ENCODE measurements around the gene RARA.
A peak's percentile ranks its signal among the peaks of the same experiment; 100 is the strongest.

The RARA gene

DNA sequence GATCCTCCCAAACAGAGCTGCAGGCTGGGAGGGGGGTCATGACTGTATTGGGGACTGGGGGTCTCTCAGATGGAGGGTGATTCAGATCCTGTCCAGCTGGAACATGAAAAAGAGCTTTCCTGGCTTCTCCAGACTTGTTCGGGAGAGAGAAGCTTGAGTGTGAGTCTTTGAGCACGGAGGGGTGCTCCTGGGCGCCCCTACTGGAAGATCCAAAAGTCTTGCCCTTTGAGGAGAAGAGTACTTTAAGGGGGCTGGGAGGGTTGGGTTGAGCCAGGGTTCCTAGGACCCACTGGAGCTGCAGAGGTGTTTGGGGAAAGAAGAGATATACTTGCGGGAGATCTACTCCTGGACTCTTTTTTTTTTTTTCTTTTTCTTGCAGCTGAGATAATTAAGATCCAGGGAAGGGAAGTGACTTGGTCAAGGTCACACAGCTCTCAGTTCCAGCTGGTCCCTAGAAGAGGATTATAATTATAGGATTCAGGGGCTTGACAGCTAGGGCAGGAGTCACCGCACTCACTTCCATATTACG lies 8.4 kb downstream of the RARA start:
- peak; percentile 53 for DNase-seq

DNA sequence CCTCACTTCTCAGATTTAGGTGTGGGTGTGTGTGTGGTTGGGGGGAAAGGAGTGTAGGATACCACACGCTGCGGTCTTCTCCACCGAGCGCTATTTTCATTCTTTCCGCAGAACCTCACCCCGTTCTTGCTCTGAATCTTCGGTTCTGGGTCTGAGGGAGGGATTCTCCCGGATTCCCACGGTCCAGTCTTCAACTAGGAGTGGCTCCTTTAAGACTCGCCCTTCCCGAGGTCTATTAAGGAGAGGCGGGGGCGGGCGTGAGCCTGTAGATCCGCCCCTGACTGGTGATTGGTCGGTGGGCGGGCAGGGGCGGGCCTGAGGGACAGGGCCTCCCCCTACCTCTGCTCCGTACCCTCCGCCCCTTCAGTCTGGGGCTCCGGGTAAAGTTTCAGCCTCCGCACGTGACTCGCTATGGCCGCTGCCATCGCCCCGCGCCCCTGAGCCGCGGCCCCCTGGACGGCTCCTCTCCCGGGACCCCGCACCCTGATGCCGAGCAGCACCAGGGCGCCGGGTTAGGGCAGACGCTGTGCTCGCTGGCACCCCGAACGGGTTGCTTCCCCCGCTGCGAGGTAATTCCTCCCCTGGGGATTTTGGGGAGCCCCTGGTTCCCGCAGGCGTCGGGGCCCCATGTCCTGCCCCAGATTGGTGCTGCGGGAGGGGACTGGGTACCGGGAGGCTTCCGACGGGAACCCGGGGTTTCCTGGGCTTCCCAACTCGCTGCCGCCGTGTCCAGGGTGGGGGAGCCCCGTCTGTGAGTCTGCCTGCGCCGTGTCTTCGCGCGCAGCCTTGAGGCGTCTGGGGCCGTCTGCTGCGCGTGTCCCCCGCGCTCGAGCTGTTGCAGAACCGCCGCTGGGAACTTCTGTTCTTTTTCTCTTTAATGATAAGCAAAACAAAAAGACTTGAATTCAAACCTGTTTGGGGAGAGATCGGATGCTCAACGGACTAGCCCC lies 9.2 kb downstream of the RARA start:
- DNase-seq, result peak; percentile 89

DNA sequence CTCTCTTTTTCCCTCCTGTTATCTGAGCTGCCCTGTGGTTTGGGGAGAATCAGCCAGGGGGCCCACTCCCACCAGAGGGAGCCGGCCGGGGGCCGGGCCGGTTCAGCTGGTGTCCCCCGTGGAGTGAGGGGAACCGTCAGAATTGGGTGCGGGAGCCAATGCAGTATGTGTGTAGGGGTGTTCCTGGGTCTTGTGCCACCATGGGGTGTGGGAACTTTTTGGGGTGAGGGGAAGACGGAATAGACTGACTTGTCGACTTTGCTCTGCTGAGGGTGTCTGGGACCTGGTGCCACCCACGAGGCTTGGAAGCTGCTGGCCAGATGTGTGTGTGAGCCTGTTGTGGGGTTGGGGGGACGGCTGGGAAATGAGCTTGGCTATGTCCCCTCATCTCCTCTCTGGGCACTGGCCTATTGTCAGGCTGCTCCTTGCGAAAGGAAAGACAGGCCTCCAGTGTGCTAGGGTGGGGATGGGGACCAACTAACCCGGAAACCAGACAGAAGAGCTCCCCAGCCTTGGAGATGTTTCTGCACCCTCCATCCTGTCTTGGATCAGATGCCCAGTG lies 9.9 kb downstream of the RARA start:
- DNase-seq, result no peak

DNA sequence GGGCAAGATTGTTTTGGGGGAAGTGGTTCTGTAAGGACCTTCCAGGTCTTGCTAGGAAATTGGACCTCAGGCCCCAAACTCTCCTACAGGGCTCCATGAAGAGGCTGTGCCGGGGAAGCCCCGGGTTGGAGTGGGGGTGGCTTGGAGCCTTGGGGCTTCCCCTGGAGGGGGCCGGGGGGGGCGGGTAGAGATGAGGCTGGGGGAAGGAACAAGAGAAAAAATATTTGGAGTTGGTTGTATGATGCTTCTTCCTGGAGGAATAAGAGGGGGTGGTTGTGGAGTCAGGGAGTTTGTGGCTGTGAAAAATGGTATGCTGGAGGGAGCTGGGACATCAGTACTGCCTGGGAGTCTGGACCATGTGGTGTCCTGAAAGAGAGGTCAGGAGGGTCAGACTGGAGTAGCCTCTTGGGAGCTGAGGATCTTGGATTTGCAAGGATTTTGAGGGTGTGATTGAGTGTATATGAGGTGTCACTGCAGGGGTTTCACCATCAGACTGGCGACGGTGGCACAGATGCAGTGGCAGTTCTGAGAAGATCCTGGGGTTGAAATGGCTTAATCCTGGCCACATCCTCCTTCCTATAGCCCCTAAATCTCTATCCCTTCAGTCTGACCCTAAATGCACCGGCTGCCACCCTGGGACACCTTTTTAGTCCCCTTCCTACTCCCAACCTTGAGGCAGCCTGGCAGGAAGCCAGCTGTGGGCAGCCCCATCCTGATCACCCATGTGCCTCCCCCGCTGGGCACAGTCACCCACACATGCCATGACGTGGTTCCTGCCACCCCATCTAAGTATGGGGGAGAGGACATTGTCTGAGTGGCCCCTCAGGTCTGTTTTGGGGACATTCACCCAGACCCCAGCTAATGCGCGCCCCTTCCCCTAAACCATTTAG lies 10.9 kb downstream of the RARA start:
- no peak for DNase-seq

DNA sequence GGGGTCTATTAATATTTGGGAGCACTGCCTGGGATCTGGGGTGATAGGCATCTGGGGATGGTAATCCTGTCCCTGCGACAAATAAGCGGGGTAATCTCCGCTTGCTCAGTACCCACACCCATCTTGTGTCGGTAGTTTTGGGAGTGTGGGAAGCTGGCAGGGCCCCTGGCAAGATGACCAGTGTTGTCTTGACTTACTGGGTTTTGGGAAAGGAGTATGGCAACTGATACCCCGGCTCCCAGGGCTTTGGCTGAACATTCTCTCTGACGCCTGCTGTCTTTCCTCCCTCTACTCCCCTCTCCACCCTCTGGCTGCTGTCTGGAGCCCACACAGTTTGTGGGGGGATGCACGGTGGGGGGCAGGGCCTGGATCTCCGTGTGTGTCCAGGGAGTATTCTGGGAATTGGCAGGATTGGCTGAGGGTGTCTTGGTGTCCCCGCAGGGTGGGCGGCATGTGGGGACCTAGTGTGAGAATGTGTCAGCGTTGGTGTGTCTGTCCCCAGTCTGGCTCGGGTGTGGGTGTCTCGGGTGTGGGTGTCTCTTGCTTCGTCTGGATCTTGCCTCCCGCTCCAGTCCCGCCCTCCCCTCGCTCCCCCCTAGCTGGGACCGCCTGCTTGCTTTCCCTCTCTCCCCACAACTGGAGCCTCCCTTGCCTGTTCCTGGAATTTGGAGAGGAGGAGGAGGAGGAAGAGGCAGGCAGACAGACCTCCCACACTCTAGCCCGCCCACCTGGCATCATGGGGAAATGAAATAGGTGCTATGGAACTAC lies 12.0 kb downstream of the RARA start:
- DNase-seq, result no peak

DNA sequence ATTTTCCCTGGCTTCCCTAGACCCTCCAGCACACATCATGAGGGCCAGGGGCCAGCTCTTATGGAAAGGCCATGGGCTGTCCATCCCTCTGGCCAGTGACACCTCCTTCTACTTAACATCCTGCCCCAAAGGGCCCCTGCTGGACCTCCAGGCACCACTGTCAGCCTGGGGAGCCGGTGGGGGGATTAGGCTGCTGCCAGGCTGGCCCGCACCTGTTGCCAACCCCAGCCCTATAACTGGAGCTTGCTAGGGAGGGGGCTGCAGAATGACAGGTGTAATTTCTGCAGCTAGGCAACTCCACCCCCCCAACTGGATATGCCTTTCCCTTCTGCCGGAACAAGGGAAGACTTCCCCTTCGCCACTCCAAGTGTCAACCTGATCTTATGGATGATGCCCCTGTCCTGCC lies 12.5 kb downstream of the RARA start:
- no peak for DNase-seq

DNA sequence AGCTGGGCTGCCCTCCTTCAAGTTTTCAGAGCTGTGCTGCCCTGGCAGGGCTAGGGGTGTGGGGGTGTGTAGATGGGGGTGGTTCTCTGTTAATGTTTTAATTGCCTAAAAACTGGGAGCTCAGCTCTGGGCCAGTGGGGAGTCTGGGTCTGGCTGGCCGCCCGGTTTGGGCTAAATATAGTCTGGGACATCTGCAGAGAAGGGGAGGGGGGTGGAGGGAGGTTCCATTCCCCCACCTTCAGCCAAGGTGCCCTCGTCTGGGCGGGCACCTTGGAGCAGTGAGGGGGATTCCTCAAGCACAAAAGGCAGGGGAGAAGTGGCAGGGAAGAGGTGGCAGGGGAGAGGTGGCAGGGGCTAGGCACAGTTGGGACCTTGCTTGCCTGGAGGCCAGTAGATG lies 13.0 kb downstream of the RARA start:
- DNase-seq, result peak; percentile 49

DNA sequence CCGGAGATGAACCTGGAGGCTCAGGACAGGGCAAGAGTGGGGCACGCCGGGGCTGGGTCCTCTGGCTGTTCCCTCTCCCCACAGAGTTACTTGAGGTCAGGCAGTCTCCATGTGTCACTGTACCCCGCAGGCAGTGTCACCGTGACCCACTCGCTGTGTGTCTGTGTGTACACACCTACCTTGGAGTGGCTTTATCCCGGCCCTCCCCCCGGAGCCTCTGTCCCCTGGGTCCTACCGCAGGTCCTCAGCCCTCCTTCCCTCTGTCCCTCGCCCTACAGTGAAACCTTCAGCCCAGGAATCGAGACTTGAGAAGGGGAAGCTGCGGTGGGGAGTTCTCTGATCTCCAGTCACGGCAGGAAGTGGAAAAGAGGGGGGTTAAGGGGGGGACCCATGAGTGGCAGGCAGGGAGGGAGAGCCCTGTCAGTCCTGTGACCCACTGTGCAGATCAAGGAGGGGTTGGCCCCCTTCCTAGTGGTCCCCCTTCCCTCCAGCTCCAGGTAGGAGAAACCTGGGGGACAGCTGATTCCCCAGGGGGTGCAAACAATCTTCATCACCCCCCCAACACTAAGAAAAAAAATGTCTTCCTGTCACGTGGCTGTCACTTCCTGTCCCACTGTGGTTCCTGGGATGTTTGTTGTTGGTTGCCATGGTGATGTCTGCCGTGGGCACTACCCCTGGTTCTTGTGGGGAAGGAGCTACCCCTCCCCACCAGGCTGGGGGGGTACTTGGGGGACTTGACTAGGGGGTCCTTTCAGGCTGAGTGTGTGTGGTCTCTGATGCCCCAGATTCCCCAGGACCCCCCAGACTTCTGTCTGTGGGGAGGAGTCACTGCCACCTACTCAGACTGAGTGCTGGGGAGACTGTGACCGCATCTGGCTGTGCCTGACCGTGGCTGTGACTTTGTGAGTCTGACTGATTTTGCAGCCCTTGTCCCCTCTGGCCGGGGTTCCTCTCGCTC lies 13.7 kb downstream of the RARA start:
- no peak for DNase-seq

DNA sequence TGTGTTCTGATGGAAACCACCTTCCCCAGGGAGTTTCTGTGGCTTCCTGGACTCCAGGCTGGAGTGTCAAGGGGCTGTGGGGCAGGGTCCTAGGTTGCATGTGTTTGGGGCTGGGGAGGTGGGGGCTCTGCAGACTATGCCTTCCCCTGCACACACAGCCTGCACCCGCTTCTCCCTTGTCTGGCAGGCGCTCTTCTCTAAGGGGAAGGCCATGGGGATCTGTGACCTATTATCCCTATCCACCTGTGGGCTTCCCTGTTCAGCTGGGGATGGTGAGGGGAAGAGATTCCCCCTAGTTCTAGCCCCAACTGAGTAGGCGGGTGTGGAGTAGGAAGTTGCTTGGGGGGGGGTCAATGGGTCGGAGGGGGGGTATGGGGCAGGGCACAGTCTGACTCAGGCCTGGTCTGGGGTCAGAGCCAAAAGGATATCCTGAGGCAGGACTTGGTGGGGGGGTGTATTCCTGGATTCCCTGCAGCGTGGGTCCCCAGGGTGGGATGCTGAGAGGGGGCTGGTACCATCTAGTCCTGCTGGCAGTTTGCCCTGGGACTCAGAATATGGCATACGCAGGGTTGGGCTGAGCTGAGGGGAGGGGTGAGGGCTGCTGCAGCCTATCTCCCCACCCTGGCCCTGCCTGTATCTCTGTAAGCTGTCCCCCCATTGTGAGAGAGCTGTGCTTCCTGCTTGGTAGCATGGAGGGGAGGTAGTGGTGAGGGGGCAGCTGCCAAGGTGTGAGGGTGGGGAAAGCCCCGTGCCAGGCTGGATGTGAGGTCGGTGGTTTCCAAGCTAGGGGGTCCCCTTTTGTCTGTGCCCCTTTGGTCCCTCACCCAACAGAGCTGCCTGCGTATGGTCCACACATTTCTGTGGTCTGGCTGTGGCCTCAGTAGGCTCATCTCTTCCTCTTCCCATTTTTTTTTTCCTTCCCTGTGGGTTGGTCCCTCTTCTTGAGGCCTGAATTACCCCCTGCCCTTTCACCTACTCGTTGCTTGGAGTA lies 14.7 kb downstream of the RARA start:
- no peak for DNase-seq

DNA sequence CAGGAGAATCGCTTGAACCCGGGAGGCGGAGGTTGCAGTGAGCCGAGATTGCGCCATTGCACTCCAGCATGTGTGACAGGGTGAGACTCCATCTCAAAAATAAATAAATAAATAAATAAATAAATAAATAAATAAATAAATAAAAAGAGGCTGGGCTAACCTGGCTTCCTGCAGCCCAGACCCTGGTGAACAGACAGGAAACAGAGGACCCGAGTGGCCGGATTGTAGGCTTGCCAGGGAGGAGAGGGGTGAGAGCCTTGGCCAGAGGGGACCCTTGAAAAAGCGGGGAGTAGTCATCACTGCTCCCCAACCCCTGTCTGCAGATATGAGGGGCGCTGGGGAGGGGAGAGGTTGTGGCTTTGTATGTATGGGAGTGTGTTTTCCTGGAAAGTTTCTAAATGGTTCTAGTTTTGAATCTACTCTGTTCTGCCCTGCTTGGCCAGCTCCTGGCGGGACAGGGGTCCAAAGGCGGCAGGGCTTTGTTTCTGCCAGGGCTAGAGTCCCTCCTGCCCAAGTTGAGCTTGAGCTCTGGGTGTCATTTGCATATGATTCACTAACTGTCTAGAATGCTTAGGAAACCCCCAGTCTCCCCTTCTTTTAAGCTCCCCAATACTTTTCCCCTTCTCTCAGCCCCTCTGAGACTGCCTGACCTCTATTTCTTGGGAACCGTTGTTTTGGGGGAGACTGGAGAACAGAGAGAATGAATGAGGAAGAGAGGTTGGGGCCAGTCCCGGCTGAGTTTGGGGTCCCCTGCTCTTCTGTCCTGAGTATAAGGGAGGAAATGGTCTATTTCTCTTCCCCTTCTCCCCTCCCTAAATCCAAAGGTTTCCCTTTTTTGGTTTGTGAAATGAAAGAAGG lies 16.4 kb downstream of the RARA start:
- no peak for DNase-seq

DNA sequence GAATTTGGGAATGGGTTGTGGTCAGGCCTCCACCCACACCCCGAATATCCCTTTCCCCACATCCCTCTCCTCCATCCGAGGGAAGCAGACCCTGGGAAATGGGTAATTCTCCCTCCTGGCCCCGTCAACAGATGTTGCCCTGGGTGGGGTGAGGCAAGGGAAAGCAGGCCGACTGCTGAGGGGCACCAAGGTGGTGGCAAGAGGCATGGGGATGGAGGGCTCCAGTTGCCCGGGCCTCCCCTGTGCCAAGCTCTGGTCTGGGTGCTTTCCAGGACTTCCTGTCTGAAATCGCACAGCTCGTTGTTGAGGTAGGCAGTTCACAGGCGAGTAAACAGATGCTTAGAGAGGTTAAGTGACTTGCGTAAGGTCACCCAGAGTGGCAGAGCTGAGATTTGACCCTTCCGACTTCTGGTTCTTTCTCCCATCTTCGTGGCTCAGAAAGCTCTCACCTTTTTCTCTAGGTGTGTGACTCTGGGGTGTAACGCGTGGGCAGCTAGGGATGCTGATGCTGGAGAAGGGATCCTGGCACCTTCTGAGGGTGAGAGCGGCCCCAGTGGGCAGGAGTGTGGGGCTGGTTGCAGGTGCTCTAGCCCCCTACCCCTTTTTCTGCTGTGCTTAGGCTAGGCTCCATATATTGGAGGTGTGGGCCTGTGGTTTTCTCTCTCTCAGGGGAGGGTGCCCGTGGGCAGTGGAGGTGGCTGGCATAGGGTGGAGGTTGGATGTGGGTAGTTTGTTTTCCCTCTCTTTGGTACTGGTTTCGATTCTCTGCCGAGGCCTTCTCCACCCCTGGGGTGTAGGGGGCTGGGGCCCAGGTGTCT lies 17.2 kb downstream of the RARA start:
- DNase-seq, result no peak

DNA sequence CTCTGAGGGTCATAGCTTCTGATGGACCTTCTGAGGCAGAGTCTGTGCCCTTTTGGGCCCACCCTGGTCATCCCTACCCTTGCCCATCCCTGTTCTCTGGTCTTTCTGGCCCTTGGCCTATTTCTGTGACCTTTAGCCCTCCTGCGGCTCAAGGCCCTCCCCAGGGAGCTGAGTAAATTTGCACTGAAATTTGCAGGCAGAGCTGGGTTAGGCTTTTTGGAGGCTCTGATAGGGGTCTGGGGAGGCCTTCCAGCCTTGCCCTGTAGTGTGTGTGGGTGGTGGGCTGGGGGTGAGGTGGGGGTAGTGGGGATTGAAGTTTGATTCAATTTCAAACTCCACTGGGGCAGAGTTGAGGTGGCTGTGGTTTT lies 17.8 kb downstream of the RARA start:
- DNase-seq, result no peak

DNA sequence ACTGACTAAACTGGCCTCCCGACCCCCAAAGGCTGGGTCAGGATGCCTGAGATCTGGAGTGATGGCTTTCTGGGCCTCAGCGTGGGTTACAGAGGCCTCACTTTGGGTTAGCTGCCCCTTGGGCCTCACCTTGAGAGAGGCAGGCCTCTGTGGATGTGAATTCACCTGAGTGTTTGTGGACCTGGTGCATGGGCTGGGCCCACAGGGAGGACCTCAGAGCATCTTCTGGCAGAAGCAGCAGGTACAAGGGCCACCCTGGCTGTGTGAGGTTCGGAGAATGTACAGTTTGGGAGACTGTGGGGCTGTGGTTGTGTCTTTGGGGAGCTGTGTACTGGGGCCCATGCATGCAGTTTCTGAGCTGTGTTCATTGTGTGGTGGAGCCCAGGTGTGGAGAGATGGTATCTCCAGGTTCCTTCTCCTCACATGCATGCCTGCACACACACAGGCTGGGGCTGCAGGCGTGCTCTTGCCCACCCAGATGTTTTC lies 18.3 kb downstream of the RARA start:
- no peak for DNase-seq

DNA sequence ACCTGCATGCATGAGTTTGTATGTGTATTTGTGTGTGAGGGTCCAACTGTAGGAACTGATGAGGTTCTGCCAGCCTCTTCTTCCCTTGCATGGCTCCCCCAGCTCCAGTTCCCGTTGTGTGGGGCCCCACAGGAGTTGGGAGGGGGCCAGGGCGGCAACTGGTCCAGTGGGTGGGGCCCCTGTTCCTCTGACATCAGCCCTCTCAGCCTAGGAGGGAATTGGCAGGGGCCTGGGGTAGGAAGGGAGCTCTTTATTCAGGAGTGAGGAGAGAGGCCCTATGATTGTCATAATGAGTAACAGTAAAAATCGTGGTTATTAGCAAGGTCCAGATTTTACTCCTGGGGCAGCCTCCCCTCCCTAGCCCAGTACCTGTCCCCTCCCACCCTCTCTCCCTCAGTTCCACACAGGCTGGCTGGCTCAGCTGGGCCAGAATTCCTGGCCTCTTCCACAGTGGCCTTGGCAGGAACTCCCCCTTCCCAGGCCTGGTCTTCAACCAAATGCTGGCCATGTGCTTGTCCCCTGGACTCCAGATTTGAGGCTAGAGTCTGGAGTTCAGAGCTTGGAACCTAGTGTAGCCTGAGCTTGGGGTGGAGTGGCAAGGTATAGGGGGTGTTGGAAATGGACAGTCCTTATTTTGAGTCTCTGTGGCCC lies 18.9 kb downstream of the RARA start:
- DNase-seq, result no peak

DNA sequence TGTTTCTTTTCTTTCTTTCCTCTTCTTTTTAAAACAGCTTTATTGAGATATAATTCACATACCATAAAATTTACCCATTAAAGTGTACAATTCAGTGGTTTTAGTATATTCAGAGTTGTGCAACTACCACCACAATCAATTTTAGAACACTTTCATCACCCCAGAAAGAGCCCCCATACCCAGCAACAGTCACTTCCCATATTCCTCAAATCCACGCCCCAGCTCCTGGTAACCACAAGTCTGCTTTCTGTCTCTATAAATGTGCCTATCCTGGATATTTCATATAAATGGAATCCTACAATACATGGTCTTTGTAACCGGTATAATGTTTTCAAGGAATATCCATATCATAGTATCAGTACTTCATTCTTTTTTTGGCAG lies 19.4 kb downstream of the RARA start:
- no peak for DNase-seq

DNA sequence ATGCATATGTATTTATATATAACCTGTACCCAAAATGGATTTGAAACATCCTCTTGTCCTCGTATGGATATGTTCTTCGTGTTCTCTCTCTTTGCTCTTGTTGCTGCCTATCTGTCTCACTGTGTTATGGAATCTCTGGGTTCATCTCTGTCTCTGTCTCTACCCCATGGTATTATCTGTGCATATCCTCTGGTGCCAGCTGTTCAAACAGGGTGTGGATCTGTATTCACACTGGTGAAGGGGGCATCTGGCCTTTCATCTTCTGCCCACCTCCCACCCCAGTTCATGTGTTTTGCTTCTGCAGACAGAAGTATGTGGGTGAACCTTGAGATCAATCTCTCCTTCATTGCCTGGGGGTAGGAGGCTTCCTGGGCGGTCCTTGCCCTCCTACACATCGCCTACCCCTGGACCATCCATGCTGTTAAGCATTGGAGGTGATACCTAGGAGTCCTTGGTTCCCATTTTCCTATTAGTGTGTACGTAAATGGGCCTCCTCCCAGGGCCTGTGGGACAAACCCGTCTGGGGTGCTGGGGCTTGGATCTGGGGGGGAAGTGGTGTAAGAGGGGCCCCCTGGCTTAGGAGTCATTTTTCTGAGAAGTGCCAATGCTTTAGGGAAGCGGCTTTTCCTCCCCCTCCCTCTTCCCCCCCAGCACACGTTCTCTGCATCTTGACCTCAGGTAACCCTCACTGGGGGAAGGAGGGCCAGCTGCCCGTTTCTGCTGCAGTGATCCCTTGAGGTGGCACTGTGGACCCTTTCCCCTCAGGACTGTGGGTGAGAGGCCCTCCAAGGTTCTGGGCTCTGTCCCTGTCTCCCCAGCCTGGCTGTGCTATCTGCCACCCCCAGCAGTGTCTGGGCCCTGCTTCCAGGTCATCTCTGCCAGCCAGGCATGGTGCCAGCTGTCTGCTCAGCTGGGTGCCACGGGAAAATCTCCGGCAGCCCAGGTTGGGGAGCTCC lies 21.1 kb downstream of the RARA start:
- DNase-seq, result no peak

Measured in DMS 273 treated with DMSO at 0.1 percent for 48 hours (cell line).